Activated CD8-positive, alpha-beta T cell treated with anti-CD3 and anti-CD28 coated beads for 36 hours (primary cell): ENCODE data around the gene KIF21A. TPM values are rescaled to one million over a fixed set of nuclear protein-coding genes. Genes with fewer than 3 reads are reported as not detected.

Experiments used
- ATAC-seq: fragments of 200-7000 bp; cut with Tn5 transposase; one replicate; pipeline ENCODE4 v1.10.0; 2021; ENCODE audit warnings: mild to moderate bottlenecking, moderate library complexity
- CTCF ChIA-PET: fragments of 350-600 bp; sonication (Branson Sonifier 250); formaldehyde crosslinking; loops from one replicate; lab custom pipeline; 2021; ENCODE audit warnings: antibody characterized with exemption; lab: Charles Lee
- POLR2A ChIA-PET: fragments of 350-600 bp; sonication (Branson Sonifier 250); formaldehyde crosslinking; loops from one replicate; lab custom pipeline; 2021; ENCODE audit warnings: antibody characterized with exemption; lab: Charles Lee
- DNase-seq: peaks from one replicate; pipeline ENCODE4 v3.0.0-alpha.2; 2020
- H3K27ac Mint-ChIP-seq: one replicate; pipeline ENCODE4 v1.8.0; 2021; ENCODE audit warnings: mild to moderate bottlenecking, mixed read lengths
- H3K27me3 Mint-ChIP-seq: one replicate; pipeline ENCODE4 v1.8.0; 2021; ENCODE audit warnings: mixed read lengths
- H3K36me3 Mint-ChIP-seq: one replicate; pipeline ENCODE4 v1.8.0; 2021; ENCODE audit warnings: low read depth, mixed read lengths
- H3K4me1 Mint-ChIP-seq: one replicate; pipeline ENCODE4 v1.8.0; 2021; ENCODE audit warnings: low read depth, mixed read lengths
- H3K4me3 Mint-ChIP-seq: one replicate; pipeline ENCODE4 v1.8.0; 2021; ENCODE audit warnings: mild to moderate bottlenecking, moderate library complexity, mixed read lengths
- H3K9me3 Mint-ChIP-seq: one replicate; pipeline ENCODE4 v1.8.0; 2021; ENCODE audit warnings: mixed read lengths
- CTCF ChIP-seq: fragments of 200-600 bp; IDR thresholded peaks from one replicate; pipeline ENCODE4 v1.8.0; 2022; ENCODE audit warnings: antibody characterized with exemption, mild to moderate bottlenecking
- intact Hi-C: fragments of 100-400 bp; cut with micrococcal nuclease; formaldehyde crosslinking; loops from one replicate; pipeline ENCODE4 v1.10.0; 2022
- total RNA-seq, 2 experiments: library from RNA; stranded (reverse); gene quantifications; one replicate each; pipeline ENCODE4 v1.2.3, GENCODE V29; 2021

KIF21A gene
- total RNA-seq, 2 experiments from 2014 or later = 18.0 to 20.0 TPM

DNA sequence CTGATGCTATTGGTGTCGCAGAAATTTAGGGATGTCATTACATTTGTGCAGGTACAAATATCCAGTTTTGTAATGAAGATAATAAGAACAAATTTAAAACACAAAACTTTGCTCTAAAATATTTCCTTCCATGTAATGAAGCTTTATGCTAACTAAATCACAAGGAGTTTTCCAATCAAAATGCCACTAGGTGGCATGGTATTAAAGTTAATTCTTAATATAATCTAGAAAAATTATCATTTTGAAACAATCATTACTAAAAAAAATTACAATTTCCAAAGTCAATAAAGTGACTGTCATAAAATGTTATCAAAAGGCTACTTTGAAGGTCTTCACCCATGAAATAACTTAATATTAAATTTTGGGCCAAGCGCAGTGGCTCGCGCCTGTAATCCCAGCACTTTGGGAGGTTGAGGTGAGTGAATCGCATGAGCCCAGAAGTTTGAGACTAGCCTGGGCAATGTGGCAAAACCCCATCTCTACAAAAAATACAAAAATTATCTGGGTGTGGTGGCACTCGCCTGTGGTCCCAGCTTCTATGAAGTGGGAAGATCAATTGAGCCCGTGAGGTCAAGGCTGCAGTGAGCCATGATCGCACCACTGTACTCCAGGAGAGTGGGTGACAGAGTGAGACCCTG is 77.4 kb downstream of the KIF21A start:
- DNase-seq = no peak
- intact Hi-C loops = no loop called here
- H3K4me1 Mint-ChIP-seq = peaks cover 5% of the 10 kb centered on the region
- no peak overlapping the region for H3K27ac Mint-ChIP-seq
- no peak overlapping the region for H3K4me3 Mint-ChIP-seq
- POLR2A ChIA-PET = no interaction called here
- TF ChIP-seq CTCF = no peak
- H3K36me3 Mint-ChIP-seq = peaks cover 20% of the 10 kb centered on the region
- H3K27me3 Mint-ChIP-seq = no peaks in the 10 kb centered on the region
- H3K9me3 Mint-ChIP-seq = no peaks in the 10 kb centered on the region
- no peak for ATAC-seq
- CTCF ChIA-PET = interaction anchor here (1.5 to 1.6 kb wide), 2 partner anchors 78 to 625 kb away, joined by 4 read pairs; no protein-coding TSS in a partner anchor

DNA sequence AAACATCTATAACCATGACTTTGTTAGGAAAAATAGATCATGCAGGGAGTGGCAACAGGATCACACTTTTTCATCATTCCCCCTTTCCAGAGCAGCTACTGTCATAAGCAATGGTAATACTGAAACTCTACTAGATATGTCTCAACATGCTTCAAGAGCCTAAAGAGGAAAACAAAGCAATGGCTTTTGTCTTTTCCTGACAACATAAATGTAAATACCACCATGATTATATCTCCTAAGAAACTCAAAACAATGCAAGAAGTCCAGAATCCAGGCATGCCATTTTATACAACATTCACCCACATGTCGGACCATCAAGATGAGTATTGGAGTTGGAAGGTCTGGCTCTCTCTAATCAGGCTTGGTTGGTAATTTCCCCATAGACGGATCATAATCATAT is 78.7 kb downstream of the KIF21A start:
- no peak overlapping the region for H3K27ac Mint-ChIP-seq
- ChIA-PET POLR2A (no interaction called here), CTCF (interaction anchor here (1.0 to 1.6 kb wide), 2 partner anchors 80 to 328 kb away, joined by 3 to 4 read pairs; no protein-coding TSS in a partner anchor)
- H3K4me3 Mint-ChIP-seq = no peak overlapping the region
- no peaks in the 10 kb centered on the region for H3K4me1 Mint-ChIP-seq
- intact Hi-C loops = no loop called here
- ATAC-seq (no peak), DNase-seq (no peak)
- no peak for TF ChIP-seq CTCF
- peaks cover 15% of the 10 kb centered on the region for H3K36me3 Mint-ChIP-seq
- H3K27me3 Mint-ChIP-seq = no peaks in the 10 kb centered on the region
- no peaks in the 10 kb centered on the region for H3K9me3 Mint-ChIP-seq

DNA sequence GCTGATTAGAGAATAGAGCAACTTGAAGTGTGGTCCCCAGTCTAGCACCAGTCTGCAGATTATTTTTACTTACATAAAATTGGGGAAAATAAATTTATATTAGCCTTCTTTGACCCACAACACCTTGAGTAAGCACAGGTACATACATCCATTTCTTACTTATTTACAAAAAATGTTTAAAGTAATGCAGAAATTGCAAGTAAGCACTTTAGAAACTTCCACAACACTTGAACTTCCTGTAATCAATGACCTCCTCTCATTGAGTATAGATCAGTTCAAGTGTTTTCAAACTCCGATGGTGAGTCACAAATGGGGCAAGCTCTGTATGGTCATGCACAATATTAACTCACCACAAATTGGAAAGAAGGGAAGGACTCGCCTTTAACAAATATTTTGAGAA is 83.3 kb downstream of the KIF21A start:
- Mint-ChIP-seq H3K4me1 (no peaks in the 10 kb centered on the region), H3K27me3 (no peaks in the 10 kb centered on the region), H3K36me3 (peaks cover 25% of the 10 kb centered on the region), H3K9me3 (no peaks in the 10 kb centered on the region), H3K4me3 (no peak overlapping the region), H3K27ac (no peak overlapping the region)
- ChIA-PET CTCF (no interaction called here), POLR2A (no interaction called here)
- no peak for TF ChIP-seq CTCF
- ATAC-seq (no peak), DNase-seq (no peak)
- intact Hi-C loops = no loop called here

- Mint-ChIP-seq H3K9me3 (no peaks in the 10 kb centered on the region), H3K27me3 (no peaks in the 10 kb centered on the region), H3K4me3 (no peak overlapping the region), H3K27ac (no peak overlapping the region), H3K36me3 (peaks cover 19% of the 10 kb centered on the region), H3K4me1 (no peaks in the 10 kb centered on the region)
- ATAC-seq (no peak), DNase-seq (no peak)
- intact Hi-C loops = no loop called here
- CTCF ChIA-PET = no interaction called here
- POLR2A ChIA-PET = no interaction called here
- no peak for TF ChIP-seq CTCF
Observed at GRCh38 chr12:39357041-39357440, 85.9 kb downstream of the KIF21A start.

GRCh38 chr12:39355841-39356240 is 87.1 kb downstream of the KIF21A start:
- no peak overlapping the region for H3K27ac Mint-ChIP-seq
- DNase-seq (no peak), ATAC-seq (no peak)
- no peaks in the 10 kb centered on the region for H3K4me1 Mint-ChIP-seq
- H3K36me3 Mint-ChIP-seq = peaks cover 20% of the 10 kb centered on the region
- intact Hi-C loops = no loop called here
- no peaks in the 10 kb centered on the region for H3K9me3 Mint-ChIP-seq
- no peak for TF ChIP-seq CTCF
- H3K27me3 Mint-ChIP-seq = no peaks in the 10 kb centered on the region
- H3K4me3 Mint-ChIP-seq = no peak overlapping the region
- ChIA-PET POLR2A (interaction anchor here (0.6 kb wide), 1 partner anchor 15 kb away, joined by 3 read pairs; no protein-coding TSS in a partner anchor), CTCF (no interaction called here)
